Liver (tissue), 9 donors: ENCODE measurements around the gene ADCY4. TPM values are rescaled to one million over a fixed set of nuclear protein-coding genes. Genes with fewer than 3 reads are reported as not detected.
A peak's percentile ranks its signal among the peaks of the same experiment; 100 is the strongest.

ENCODE experiments used
- DNase-seq: peaks from one replicate; pipeline ENCODE4 v3.0.0-alpha.2; 2017; ENCODE audit warnings: low spot score
- H3K27ac ChIP-seq, 2 donors: one replicate each; pipeline ENCODE4 v1.7.0; 2013; ENCODE audit warnings: inconsistent platforms in 2 of 2, low read length in 2 of 2, control low read depth in 1 of 2, low read depth in 1 of 2, mild to moderate bottlenecking in 1 of 2
- H3K27me3 ChIP-seq, 4 donors: one replicate each; pipeline versions ENCODE4 v1.6.1 to v1.7.0; 2013; ENCODE audit warnings: low read length in 3 of 4, inconsistent platforms in 1 of 4, mild to moderate bottlenecking in 1 of 4, moderate library complexity in 1 of 4; ENCODE audit not compliant: control insufficient read depth in 4 of 4, insufficient read depth in 4 of 4
- H3K36me3 ChIP-seq, 4 donors: one replicate each; pipeline versions ENCODE4 v1.6.1 to v1.7.0; 2013; ENCODE audit warnings: low read length in 3 of 4, mild to moderate bottlenecking in 3 of 4, low read depth in 1 of 4, moderate library complexity in 1 of 4; ENCODE audit not compliant: control insufficient read depth in 4 of 4, insufficient read depth in 3 of 4
- H3K4me1 ChIP-seq, 4 donors: one replicate each; pipeline versions ENCODE4 v1.6.1 to v1.7.0; 2013; ENCODE audit warnings: low read length in 3 of 4, mild to moderate bottlenecking in 3 of 4, moderate library complexity in 1 of 4; ENCODE audit not compliant: control insufficient read depth in 4 of 4, insufficient read depth in 4 of 4
- H3K4me3 ChIP-seq, 3 donors: one replicate each; pipeline versions ENCODE4 v1.6.1 to v1.7.0; 2013; ENCODE audit warnings: low read length in 3 of 3, control low read depth in 1 of 3, low read depth in 1 of 3, mild to moderate bottlenecking in 1 of 3
- H3K9ac ChIP-seq, 2 donors: one replicate each; pipeline ENCODE4 v1.7.0; 2013; ENCODE audit warnings: low read length in 2 of 2, mild to moderate bottlenecking in 2 of 2, moderate library complexity in 2 of 2, control low read depth in 1 of 2, low read depth in 1 of 2
- H3K9me3 ChIP-seq, 4 donors: one replicate each; pipeline versions ENCODE4 v1.6.1 to v1.7.0; 2013; ENCODE audit warnings: low read length in 3 of 4; ENCODE audit not compliant: control insufficient read depth in 4 of 4
- EGR1 ChIP-seq, 2 donors: IDR thresholded peaks; 2 replicates each; pipeline ENCODE4 v1.6.1; 2016 to 2018; ENCODE audit warnings: antibody characterized with exemption in 2 of 2, low read depth in 2 of 2
- FOXA2 ChIP-seq: IDR thresholded peaks from 2 replicates; pipeline ENCODE4 v1.6.1; 2016; ENCODE audit warnings: antibody characterized with exemption
- GABPA ChIP-seq, 2 donors: IDR thresholded peaks in 1 of 2; conservative IDR thresholded peaks in 1 of 2; 2 replicates each; pipeline ENCODE4 v1.6.1; 2016; ENCODE audit warnings: antibody characterized with exemption in 2 of 2, mild to moderate bottlenecking in 1 of 2, moderate library complexity in 1 of 2
- HNF4A ChIP-seq, 2 donors: conservative IDR thresholded peaks; 2 replicates each; pipeline ENCODE4 v1.6.1; 2016; ENCODE audit warnings: antibody characterized with exemption in 2 of 2, mild to moderate bottlenecking in 2 of 2
- HNF4G ChIP-seq: IDR thresholded peaks from 2 replicates; pipeline ENCODE4 v1.6.1; 2016; ENCODE audit warnings: antibody characterized with exemption
- JUND ChIP-seq, 2 donors: IDR thresholded peaks; 2 replicates each; pipeline ENCODE4 v1.6.1; 2016; ENCODE audit warnings: antibody characterized with exemption in 2 of 2
- RAD21 ChIP-seq, 2 donors: IDR thresholded peaks; 2 replicates each; pipeline ENCODE4 v1.6.1; 2016; ENCODE audit warnings: antibody characterized with exemption in 2 of 2, mild to moderate bottlenecking in 2 of 2
- RXRA ChIP-seq, 2 donors: IDR thresholded peaks; 2 replicates each; pipeline ENCODE4 v1.6.1; 2017 to 2018; ENCODE audit warnings: antibody characterized with exemption in 2 of 2, mild to moderate bottlenecking in 1 of 2
- SP1 ChIP-seq: IDR thresholded peaks from 2 replicates; pipeline ENCODE4 v1.6.1; 2018; ENCODE audit warnings: antibody characterized with exemption, mild to moderate bottlenecking
- TAF1 ChIP-seq: conservative IDR thresholded peaks from 2 replicates; pipeline ENCODE4 v1.6.1; 2016; ENCODE audit warnings: antibody characterized with exemption, mild to moderate bottlenecking
- YY1 ChIP-seq: IDR thresholded peaks from 2 replicates; pipeline ENCODE4 v1.6.1; 2016; ENCODE audit warnings: antibody characterized with exemption, mild to moderate bottlenecking
- WGBS: extraction: QIAGEN DNeasy Blood & Tissue Kit; methylation state at CpG from one replicate; pipeline ENCODE4 v1.1.7; 2013; 5-methylcytosine and 5-hydroxymethylcytosine counted together
- polyA plus RNA-seq, 2 donors: library from polyadenylated mRNA; stranded (reverse) in 1 of 2; unstranded in 1 of 2; fragments of 200-250 nt in 1 of 2; fragments of >200 nt in 1 of 2; fragmentation: Nextera tagmentation in 1 of 2; extraction: Ambion mirVana in 1 of 2; gene quantifications; one replicate each; pipeline versions ENCODE4 v1.2.1 to v1.2.3, GENCODE V29; 2013 to 2015
- total RNA-seq, 2 donors: library from RNA; depleted of rRNA; stranded (reverse); fragments of >200 nt; gene quantifications; one replicate each; pipeline ENCODE4 v1.2.3, GENCODE V29; 2014
- TF ChIP-seq, protein P1 (sequence below): fragments of 150-350 bp; IDR thresholded peaks from 2 replicates; pipeline ENCODE4 v1.5.1; 2017; ENCODE audit warnings: improper control_type of control experiment, low read depth, low read length; ENCODE audit not compliant: missing input control
- TF ChIP-seq, protein P2 (sequence below): IDR thresholded peaks from 2 replicates; pipeline ENCODE4 v1.6.1; 2016; ENCODE audit warnings: antibody characterized with exemption
- TF ChIP-seq, protein P3 (sequence below): IDR thresholded peaks from 2 replicates; pipeline ENCODE4 v1.6.1; 2016; ENCODE audit warnings: antibody characterized with exemption
- donor health status: healthy.
- donor health status: healthy.
- donor health status: healthy.
- donor health status: healthy.
- donor health status: healthy.

Gene ADCY4
- total and polyA plus RNA-seq, 4 donors, result 2.2 to 7.2 (median 4.0) TPM

DNA sequence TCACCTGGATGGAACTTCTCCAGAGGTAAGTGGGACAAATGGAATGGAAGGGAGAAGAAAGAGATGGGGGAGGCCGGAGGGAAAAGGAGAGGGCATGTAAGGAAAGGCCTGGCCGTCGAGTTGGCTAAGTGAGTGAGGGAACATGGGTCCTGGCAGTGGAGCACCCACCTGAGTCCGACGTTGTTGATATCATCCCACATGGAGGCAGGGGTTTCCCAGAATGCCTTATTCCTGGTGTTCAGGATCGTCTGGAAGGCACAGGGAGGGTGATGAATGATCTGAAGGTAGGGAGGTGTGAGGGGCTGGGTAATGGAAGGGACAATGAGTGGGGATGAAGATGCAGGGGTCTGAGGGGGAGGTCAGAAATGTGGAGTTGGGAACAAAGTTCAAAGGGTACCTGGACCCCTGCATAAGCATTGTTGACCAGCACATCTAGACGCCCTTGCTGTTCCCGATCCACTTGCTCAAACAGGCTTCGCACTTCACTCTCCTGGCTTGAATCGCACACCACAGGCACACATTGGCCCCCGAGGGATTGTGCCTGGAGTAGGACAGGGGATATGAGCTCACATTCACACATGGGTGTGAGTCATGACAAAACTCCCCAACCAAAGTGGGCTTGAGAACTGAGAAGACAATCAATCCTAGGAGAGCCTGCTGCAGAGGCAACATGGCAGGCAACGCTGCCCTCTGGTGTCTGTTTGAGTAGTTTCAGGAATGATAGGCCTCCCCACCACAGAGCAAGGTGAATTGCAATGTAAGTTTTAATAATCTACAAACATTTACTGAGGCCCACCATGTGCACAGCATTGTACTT is 38.3 kb downstream of the ADCY4 start:
- peaks cover 2 to 25% (median 15%) of the 10 kb centered on the region in 4 donors for H3K36me3 ChIP-seq
- no peaks in the 10 kb centered on the region for H3K27me3 ChIP-seq
- peak; percentile 90 to 94 for TF ChIP-seq RAD21 (IDR thresholded peaks at IDR 0.05)
- TF ChIP-seq, protein P1, sequence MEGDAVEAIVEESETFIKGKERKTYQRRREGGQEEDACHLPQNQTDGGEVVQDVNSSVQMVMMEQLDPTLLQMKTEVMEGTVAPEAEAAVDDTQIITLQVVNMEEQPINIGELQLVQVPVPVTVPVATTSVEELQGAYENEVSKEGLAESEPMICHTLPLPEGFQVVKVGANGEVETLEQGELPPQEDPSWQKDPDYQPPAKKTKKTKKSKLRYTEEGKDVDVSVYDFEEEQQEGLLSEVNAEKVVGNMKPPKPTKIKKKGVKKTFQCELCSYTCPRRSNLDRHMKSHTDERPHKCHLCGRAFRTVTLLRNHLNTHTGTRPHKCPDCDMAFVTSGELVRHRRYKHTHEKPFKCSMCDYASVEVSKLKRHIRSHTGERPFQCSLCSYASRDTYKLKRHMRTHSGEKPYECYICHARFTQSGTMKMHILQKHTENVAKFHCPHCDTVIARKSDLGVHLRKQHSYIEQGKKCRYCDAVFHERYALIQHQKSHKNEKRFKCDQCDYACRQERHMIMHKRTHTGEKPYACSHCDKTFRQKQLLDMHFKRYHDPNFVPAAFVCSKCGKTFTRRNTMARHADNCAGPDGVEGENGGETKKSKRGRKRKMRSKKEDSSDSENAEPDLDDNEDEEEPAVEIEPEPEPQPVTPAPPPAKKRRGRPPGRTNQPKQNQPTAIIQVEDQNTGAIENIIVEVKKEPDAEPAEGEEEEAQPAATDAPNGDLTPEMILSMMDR, result peak; percentile 68
- no peak for TF ChIP-seq HNF4G
- no peaks in the 10 kb centered on the region for H3K9me3 ChIP-seq
- peaks cover 5 to 71% (median 64%) of the 10 kb centered on the region in 4 donors for H3K4me1 ChIP-seq
- peak overlapping the region; percentile 24 to 31 for H3K27ac ChIP-seq
- peak; percentile 58 for DNase-seq
- no peak overlapping the region for H3K4me3 ChIP-seq
- H3K9ac ChIP-seq, result peak overlapping the region in 1 of 2 donors; percentile 20
- WGBS, result 59% methylated on average over 12 of the region's 12 CpGs

DNA sequence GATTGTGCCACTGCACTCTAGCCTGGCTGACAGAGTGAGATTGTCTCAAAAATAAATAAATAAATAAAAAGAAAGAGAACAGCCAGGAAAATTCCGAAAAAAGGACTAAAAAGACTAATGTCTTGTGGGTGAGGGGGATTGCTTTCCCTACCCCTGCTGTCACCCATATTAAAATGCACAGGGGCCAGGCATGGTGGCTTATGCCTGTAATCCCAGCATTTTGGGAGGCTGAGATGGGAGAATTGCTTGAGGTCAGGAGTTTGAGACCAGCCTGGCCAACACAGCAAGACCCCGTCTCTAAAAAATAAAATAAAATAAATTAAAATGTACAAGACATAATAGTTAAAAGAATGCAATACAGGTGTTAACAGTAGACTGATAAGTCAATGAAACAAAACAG is 41.3 kb downstream of the ADCY4 start:
- no peak overlapping the region for H3K9ac ChIP-seq
- no peaks in the 10 kb centered on the region for H3K27me3 ChIP-seq
- H3K36me3 ChIP-seq, result peaks cover 5 to 39% (median 25%) of the 10 kb centered on the region in 4 donors
- TF ChIP-seq TAF1 (no peak), HNF4A (conservative IDR thresholded peaks at IDR 0.05) (no peak), YY1 (no peak), GABPA (IDR thresholded peaks at IDR 0.05 in 1 of 2, conservative IDR thresholded peaks at IDR 0.05 in 1 of 2) (no peak)
- TF ChIP-seq, protein P1, result no peak
- TF ChIP-seq, protein P2, sequence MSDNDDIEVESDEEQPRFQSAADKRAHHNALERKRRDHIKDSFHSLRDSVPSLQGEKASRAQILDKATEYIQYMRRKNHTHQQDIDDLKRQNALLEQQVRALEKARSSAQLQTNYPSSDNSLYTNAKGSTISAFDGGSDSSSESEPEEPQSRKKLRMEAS, result no peak
- peaks cover 2 to 60% (median 56%) of the 10 kb centered on the region in 4 donors for H3K4me1 ChIP-seq
- 88% methylated on average over 2 of the region's 2 CpGs for WGBS
- no peak for DNase-seq
- no peaks in the 10 kb centered on the region for H3K9me3 ChIP-seq
- H3K27ac ChIP-seq, result no peak overlapping the region
- H3K4me3 ChIP-seq, result no peak overlapping the region

DNA sequence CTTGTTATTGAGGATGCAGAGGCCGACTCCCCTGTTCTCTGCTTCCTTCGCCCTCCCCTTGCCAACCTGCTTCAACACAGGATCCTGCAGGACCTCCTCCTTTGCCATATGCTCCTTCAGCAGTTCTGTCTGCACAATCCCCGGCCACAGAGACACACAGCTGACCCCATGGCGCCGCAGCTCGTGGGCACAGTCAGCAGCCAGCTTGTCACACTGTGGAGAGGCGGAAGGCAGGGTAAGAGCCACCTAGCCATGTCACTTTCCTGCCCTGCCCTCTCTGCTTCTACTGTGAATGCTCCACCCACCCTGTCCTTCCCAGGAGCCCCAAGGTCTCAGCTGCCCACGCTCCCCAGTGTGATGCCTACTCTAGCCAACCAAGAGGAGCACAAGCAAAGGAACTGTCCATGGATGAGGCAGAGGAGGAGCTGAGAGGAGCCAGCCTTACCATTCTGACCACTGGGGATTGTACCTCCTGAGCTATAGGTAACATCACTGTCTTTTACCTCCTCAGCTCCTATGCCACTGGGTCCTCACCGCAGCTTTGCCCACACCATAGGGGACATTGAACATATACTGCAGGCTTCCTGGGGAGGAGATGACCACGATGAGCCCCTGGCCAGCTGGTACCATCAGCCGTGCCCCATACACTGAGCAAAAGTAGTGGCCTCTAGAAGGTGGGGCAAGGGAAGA is 42.6 kb downstream of the ADCY4 start:
- H3K4me3 ChIP-seq, result no peak overlapping the region
- H3K4me1 ChIP-seq, result peaks cover 2 to 48% (median 47%) of the 10 kb centered on the region in 4 donors
- H3K27ac ChIP-seq, result no peak overlapping the region
- no peak overlapping the region for H3K9ac ChIP-seq
- 85% methylated on average over 11 of the region's 11 CpGs for WGBS
- TF ChIP-seq, protein P3, sequence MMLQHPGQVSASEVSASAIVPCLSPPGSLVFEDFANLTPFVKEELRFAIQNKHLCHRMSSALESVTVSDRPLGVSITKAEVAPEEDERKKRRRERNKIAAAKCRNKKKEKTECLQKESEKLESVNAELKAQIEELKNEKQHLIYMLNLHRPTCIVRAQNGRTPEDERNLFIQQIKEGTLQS, result no peak
- TF ChIP-seq JUND (IDR thresholded peaks at IDR 0.05) (no peak), TAF1 (no peak), EGR1 (IDR thresholded peaks at IDR 0.05; ENCODE audit: low read depth in 2 of 2) (no peak), RXRA (IDR thresholded peaks at IDR 0.05) (no peak), FOXA2 (no peak), HNF4A (conservative IDR thresholded peaks at IDR 0.05) (no peak), GABPA (IDR thresholded peaks at IDR 0.05 in 1 of 2, conservative IDR thresholded peaks at IDR 0.05 in 1 of 2) (no peak), SP1 (no peak), HNF4G (no peak)
- DNase-seq, result no peak
- H3K9me3 ChIP-seq, result no peaks in the 10 kb centered on the region
- H3K36me3 ChIP-seq, result peaks cover 5 to 39% (median 25%) of the 10 kb centered on the region in 4 donors
- no peaks in the 10 kb centered on the region for H3K27me3 ChIP-seq
